ENCODE measurements around the gene AGAP6. TPM values are rescaled to one million over a fixed set of nuclear protein-coding genes. Genes with fewer than 3 reads are reported as not detected.
"Not testable (repeated sequence)": the region's sequence is repeated elsewhere in the genome, so short reads cannot be mapped to it uniquely, and the experiment has no call there.

The AGAP6 gene
- total RNA-seq, 1 donor from 2014 or later, result 3.4 TPM

DNA sequence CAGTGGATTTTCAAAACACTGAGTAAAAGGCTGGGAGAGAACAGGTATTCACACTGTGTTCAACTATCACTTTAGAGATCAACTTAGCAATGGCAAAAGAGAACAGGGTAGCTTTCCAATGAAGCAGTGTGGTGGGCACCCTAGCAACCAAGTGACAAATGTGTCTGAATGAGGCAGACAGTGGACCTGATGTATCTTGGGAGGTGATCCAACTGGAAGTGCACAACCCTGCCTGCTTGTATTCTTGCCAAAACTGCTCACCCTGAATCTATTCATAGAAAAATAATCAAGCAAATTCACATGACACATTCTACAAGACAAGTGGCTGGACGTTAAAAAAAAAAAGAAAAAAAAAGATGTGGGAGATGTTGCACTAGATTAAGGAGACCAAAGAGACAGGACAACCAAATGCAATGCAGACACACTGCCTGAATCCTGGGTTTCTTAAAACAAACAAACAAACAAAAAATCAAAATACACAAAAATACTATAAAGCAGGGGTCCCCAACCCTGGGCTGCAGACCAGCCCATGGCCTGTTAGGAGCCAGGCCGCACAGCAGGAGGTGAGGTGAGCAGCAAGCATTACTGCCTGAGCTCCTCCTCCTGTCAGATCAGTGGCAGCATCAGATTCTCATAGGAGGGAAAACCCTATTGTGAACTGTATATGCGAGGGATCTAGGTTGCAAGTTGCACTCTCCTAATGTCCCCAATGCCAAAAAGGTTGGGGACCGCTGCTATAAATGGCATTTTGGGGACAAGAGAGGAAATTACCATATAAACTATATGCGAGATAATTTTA, 67.5 kb downstream of the AGAP6 start:
- not testable (repeated sequence) for H3K4me3 ChIP-seq (ENCODE audit: low read depth, low read length); DNase-seq (ENCODE audit: low read depth)

DNA sequence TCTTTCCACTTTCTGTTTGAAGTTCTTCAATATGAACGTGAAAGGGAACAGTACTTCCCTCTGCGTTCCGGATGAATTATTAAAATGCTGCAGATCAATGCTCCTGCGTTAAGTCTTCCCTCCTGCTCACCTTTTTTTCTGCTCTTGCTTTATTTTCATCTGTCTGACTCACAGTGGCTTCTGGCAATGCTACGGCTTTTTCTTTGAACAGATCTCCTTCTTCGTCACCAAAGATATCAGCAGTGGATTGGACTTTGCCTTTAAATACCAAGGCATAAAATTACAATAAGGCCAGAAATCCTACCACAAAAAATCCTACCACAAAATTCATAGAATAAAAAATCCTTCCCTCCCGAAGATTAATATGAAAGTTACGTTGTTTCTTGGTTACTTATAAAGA, 68.4 kb downstream of the AGAP6 start:
- not testable (repeated sequence) for DNase-seq (ENCODE audit: low read depth); H3K4me3 ChIP-seq (ENCODE audit: low read depth, low read length)

DNA sequence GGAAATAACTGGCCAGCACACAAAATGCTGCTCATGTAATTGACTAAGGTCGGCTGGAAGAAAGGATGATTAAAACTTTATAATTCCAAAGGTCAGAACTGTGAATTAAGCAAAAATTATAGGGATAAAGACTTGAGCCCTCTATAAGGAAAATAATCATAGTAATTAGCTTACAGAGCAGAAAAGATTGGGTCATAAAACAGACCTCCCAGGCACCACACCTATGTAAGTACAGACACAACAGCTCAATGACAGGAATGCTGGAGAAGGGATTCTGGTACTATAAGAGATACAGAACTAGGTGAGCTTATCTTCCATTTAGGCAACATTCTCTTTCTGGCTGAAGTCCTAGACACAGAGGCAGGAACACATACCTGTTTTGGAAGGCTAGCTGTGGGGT, 70.5 kb downstream of the AGAP6 start:
- H3K4me3 ChIP-seq (ENCODE audit: low read depth, low read length); DNase-seq (ENCODE audit: low read depth): not testable (repeated sequence)

DNA sequence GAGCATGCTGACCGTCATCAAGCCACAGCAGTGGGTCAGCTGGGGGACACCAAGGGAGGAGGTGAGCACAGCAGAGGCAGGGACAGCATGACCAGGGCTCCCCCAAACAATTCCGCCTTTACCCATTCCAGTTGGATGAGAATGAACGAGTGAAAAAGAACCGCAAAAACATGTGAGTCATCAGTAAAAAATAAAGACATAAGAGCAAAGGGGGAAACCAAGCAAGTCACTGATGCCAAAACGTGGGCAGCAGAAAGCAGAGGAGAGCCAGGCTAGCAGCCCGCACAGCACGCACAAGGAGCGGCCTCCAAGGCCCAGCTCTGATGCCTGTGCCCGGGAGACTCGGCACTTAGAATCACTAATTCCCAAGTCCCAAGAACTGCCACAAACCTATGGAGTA, 71.7 kb downstream of the AGAP6 start:
- not testable (repeated sequence) for DNase-seq (ENCODE audit: low read depth); H3K4me3 ChIP-seq (ENCODE audit: low read depth, low read length)

Other genes starting within 250 kb of the AGAP6 start
- 0.36 and 1.8 TPM in 2 replicates for gene OGDHL, start 226.1 kb upstream of the AGAP6 start, total RNA-seq
- 20.4 and 24.3 TPM in 2 replicates for gene PARG, start 46.4 kb upstream of the AGAP6 start, total RNA-seq
- 10.6 and 12.8 TPM in 2 replicates for gene TIMM23B, start 46.4 kb upstream of the AGAP6 start, total RNA-seq
- 17.2 and 22.2 TPM in 2 replicates for gene WASHC2A, start 79.5 kb downstream of the AGAP6 start, total RNA-seq